Spinal cord (tissue), 10 donors: ENCODE results near the gene ZSCAN5B. TPM values are rescaled to one million over a fixed set of nuclear protein-coding genes. Genes with fewer than 3 reads are reported as not detected.
"Not testable (repeated sequence)": the region's sequence is repeated elsewhere in the genome, so short reads cannot be mapped to it uniquely, and the experiment has no call there.

Source experiments
- DNase-seq, 6 donors: peaks; one replicate each; pipeline versions ENCODE4 v3.0.0 to v3.0.0-alpha.2; 2013 to 2015; ENCODE audit warnings: low spot score in 6 of 6, low read depth in 4 of 6
- H3K27ac ChIP-seq: one replicate; pipeline ENCODE4 v1.5.1; 2013; ENCODE audit warnings: low read depth, low read length, control low read depth
- H3K27me3 ChIP-seq: one replicate; pipeline ENCODE4 v1.6.1; 2013; ENCODE audit warnings: low read length; ENCODE audit not compliant: control insufficient read depth, insufficient read depth
- H3K36me3 ChIP-seq: one replicate; pipeline ENCODE4 v1.6.1; 2013; ENCODE audit warnings: low read length; ENCODE audit not compliant: control insufficient read depth, insufficient read depth
- H3K4me1 ChIP-seq: one replicate; pipeline ENCODE4 v1.6.1; 2013; ENCODE audit warnings: low read length; ENCODE audit not compliant: control insufficient read depth, insufficient read depth
- H3K4me3 ChIP-seq: one replicate; pipeline ENCODE4 v1.5.1; 2013; ENCODE audit warnings: low read depth, low read length, control low read depth
- H3K9me3 ChIP-seq: one replicate; pipeline ENCODE4 v1.6.1; 2013; ENCODE audit warnings: low read length; ENCODE audit not compliant: control insufficient read depth, insufficient read depth
- WGBS: methylation state at CpG from one replicate; pipeline ENCODE4 v1.1.5; 2013; ENCODE audit warnings: missing lambda C conversion rate; ENCODE audit not compliant: insufficient coverage; 5-methylcytosine and 5-hydroxymethylcytosine counted together
- polyA plus RNA-seq, 2 donors: library from polyadenylated mRNA; unstranded; fragments of 120-200 nt; gene quantifications; one replicate each; pipeline ENCODE4 v1.2.1, GENCODE V29; 2013; ENCODE audit not compliant: insufficient read length in 2 of 2
- total RNA-seq, 2 donors: library from RNA; depleted of rRNA in 1 of 2; stranded (reverse); fragments of 120-200 nt in 1 of 2; fragments of >200 nt in 1 of 2; gene quantifications; one replicate each; pipeline versions ENCODE4 v1.2.3 to v1.2.4, GENCODE V29; 2013 to 2014
- donor health status: healthy.

ZSCAN5B gene
- total and polyA plus RNA-seq, 4 donors: 0.11 to 0.17 TPM; not detected in 2

- Histone ChIP-seq H3K4me3 (no peak overlapping the region), H3K9me3 (no peaks in the 10 kb centered on the region), H3K4me1 (peaks cover 2% of the 10 kb centered on the region), H3K27ac (no peak overlapping the region), H3K27me3 (no peaks in the 10 kb centered on the region), H3K36me3 (no peaks in the 10 kb centered on the region)
- no peak for DNase-seq
- WGBS: 79% methylated on average over 3 of the region's 4 CpGs
Observed at GRCh38 chr19:56211718-56212117, 14.1 kb upstream of the ZSCAN5B start.

GRCh38 chr19:56210036-56210435, 12.5 kb upstream of the ZSCAN5B start:
- no CpG with 5 or more reads among the region's 9 CpGs for WGBS
- not testable (repeated sequence) for H3K9me3 ChIP-seq, H3K36me3 ChIP-seq, H3K27me3 ChIP-seq, H3K4me3 ChIP-seq, DNase-seq, H3K4me1 ChIP-seq, H3K27ac ChIP-seq

- H3K27ac ChIP-seq: no peak overlapping the region
- no peak overlapping the region for H3K4me3 ChIP-seq
- H3K9me3 ChIP-seq: no peaks in the 10 kb centered on the region
- DNase-seq: no peak
- no peaks in the 10 kb centered on the region for H3K36me3 ChIP-seq
- 99% methylated on average over 10 of the region's 12 CpGs for WGBS
- no peaks in the 10 kb centered on the region for H3K4me1 ChIP-seq
- H3K27me3 ChIP-seq: no peaks in the 10 kb centered on the region
Observed at GRCh38 chr19:56209091-56209490, 11.5 kb upstream of the ZSCAN5B start.

DNA sequence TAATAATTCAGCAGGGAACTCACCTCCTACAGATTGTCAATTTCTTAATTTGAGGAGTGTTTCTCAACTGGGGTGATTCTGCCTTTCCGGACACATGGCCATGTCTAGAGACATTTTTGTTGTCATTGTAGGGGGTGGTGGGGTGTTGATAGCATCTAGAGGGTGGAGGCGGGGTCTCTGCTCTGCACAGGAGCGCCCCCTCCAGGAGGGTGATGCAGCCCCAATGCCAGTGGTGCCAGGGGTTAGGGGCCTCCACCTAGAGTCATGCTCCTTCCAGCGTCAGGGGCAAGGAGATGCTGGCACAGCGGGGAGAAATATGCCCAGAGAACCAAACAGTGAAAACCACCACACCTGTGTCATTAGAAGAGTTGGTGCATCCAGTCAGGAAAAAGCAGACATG, 10.0 kb upstream of the ZSCAN5B start:
- H3K27ac ChIP-seq, H3K4me1 ChIP-seq, H3K36me3 ChIP-seq, H3K27me3 ChIP-seq, H3K4me3 ChIP-seq, DNase-seq, H3K9me3 ChIP-seq: not testable (repeated sequence)
- 93% methylated on average over 2 of the region's 5 CpGs for WGBS

- Histone ChIP-seq H3K36me3 (no peaks in the 10 kb centered on the region), H3K4me1 (no peaks in the 10 kb centered on the region), H3K27ac (no peak within 1 kb of the TSS), H3K9me3 (no peaks in the 10 kb centered on the region), H3K27me3 (no peaks in the 10 kb centered on the region), H3K4me3 (no peak within 1 kb of the TSS)
- DNase-seq: no peak
- WGBS: 56% methylated on average over 1 of the region's 3 CpGs
Observed at GRCh38 chr19:56201973-56202372, 4.4 kb upstream of the ZSCAN5B start, which contains the start of gene ZSCAN5C. TSS of gene ZSCAN5C (plus strand) at chr19:56202273. CDS start at chr19:56205914, 3,641 bp downstream.

GRCh38 chr19:56199687-56200086, 2.1 kb upstream of the ZSCAN5B start:
- no peaks in the 10 kb centered on the region for H3K4me1 ChIP-seq
- no peak overlapping the region for H3K4me3 ChIP-seq
- H3K27ac ChIP-seq: no peak overlapping the region
- H3K36me3 ChIP-seq: no peaks in the 10 kb centered on the region
- H3K9me3 ChIP-seq: no peaks in the 10 kb centered on the region
- DNase-seq: no peak
- no peaks in the 10 kb centered on the region for H3K27me3 ChIP-seq
- no CpG with 5 or more reads among the region's 7 CpGs for WGBS

DNA sequence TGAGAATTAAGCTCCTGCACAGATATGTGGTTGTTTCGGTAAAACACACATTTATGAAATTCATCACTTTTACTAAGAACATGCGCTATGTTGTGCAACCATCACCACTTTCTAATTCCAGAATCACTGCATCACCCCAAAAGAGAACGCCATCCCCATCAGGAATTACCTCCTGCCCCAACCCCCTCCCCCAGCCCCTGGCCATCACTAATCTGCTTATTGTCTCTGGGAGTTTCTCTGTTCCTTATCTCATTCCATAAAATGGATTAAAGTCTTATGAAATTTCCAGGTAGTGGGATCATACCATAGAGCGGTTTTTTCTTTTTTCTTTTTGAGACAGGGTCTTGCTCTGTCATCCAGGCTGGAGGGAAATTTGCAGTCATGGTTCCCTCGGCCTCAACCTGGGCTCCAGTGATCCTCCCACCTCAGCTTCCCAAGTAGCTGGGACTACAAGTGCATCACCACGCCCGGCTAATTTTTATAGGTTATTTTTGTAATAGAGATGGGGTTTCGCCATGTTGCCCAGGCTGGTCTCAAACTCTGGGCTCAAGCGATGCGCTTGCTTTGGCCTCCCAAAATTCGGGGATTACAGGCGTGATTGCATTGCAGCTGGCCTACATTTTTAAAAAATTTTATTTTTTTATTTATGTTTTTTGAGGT, 3.5 kb downstream of the ZSCAN5B start:
- DNase-seq: no peak
- WGBS: 87% methylated on average over 3 of the region's 12 CpGs

DNA sequence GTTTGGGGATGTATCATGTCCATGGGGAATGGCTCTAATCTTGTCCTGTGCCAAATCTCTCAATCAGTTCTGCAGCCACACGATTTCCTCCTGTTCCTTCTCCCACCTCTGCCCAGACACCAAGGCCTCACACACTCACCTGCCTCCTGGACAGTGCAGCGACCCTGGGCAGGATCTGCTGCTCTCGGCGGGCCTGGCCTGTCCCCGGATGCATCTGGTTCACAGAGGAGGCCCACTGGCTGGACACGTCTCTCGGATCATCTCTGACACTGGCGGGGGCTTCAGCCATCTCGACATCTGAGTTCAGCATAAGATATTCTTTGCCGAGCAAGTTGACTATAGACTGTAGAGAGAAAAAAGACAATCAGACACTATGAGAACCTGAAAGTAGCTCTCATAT, 5.9 kb downstream of the ZSCAN5B start:
- H3K36me3 ChIP-seq: no peaks in the 10 kb centered on the region

More for the DNA sequence above, 3.5 kb downstream of the ZSCAN5B start:
- Histone ChIP-seq H3K36me3 (no peaks in the 10 kb centered on the region), H3K27ac (no peak overlapping the region), H3K4me1 (no peaks in the 10 kb centered on the region), H3K9me3 (no peaks in the 10 kb centered on the region), H3K4me3 (no peak overlapping the region), H3K27me3 (no peaks in the 10 kb centered on the region)

GRCh38 chr19:56191115-56191514, 6.5 kb downstream of the ZSCAN5B start:
- DNase-seq: no peak
- H3K4me1 ChIP-seq: no peaks in the 10 kb centered on the region
- H3K36me3 ChIP-seq: no peaks in the 10 kb centered on the region
- H3K27me3 ChIP-seq: no peaks in the 10 kb centered on the region
- H3K9me3 ChIP-seq: no peaks in the 10 kb centered on the region
- H3K4me3 ChIP-seq: no peak overlapping the region
- no peak overlapping the region for H3K27ac ChIP-seq
- WGBS: 77% methylated on average over 7 of the region's 7 CpGs

More for the DNA sequence above, 5.9 kb downstream of the ZSCAN5B start:
- Histone ChIP-seq H3K4me3 (no peak overlapping the region), H3K27ac (no peak overlapping the region), H3K4me1 (no peaks in the 10 kb centered on the region), H3K9me3 (no peaks in the 10 kb centered on the region), H3K27me3 (no peaks in the 10 kb centered on the region)
- WGBS: 89% methylated on average over 8 of the region's 10 CpGs
- no peak for DNase-seq

DNA sequence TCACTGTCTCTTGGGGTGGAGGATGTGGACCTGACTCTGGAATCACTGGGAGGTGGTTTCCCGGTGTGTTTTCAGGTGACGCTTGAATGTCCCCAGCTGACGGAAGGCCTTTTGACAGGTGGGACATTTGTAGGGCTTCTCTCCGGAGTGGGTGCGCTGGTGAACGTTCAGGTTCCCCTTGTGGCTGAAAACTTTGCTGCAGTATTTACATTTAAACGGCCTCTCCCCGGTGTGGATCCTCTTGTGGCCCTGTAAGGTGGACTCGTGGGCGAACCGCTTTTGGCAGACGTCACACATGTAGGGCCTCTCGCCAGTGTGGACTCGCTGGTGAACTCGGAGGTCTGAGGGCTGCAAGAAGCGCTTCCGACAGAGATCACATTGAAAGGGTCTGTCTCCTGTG, 7.8 kb downstream of the ZSCAN5B start:
- no peaks in the 10 kb centered on the region for H3K27me3 ChIP-seq
- no peak for DNase-seq
- H3K36me3 ChIP-seq: no peaks in the 10 kb centered on the region
- 78% methylated on average over 17 of the region's 17 CpGs for WGBS
- no peak overlapping the region for H3K4me3 ChIP-seq
- no peaks in the 10 kb centered on the region for H3K4me1 ChIP-seq
- H3K9me3 ChIP-seq: no peaks in the 10 kb centered on the region
- no peak overlapping the region for H3K27ac ChIP-seq
